ENCODE data around the gene PLCD3.

PLCD3 gene

GRCh38 chr17:45063198-45063597 is 69.1 kb downstream of the PLCD3 start:
- Mint-ChIP-seq H3K4me1 (peaks cover 31% of the 10 kb centered on the region), H3K36me3 (ENCODE audit: low read depth) (peaks cover 32% of the 10 kb centered on the region), H3K27ac (no peak overlapping the region), H3K9me3 (no peaks in the 10 kb centered on the region), H3K4me3 (no peak overlapping the region), H3K27me3 (ENCODE audit: low read depth, poor library complexity) (no peaks in the 10 kb centered on the region)
- no peak for TF ChIP-seq CTCF (IDR thresholded peaks at IDR 0.05)
- DNase-seq: no peak

GRCh38 chr17:45061606-45062205 is 70.6 kb downstream of the PLCD3 start:
- Mint-ChIP-seq H3K4me1 (peaks cover 31% of the 10 kb centered on the region), H3K27ac (no peak overlapping the region), H3K27me3 (ENCODE audit: low read depth, poor library complexity) (no peaks in the 10 kb centered on the region), H3K36me3 (ENCODE audit: low read depth) (peaks cover 17% of the 10 kb centered on the region), H3K9me3 (no peaks in the 10 kb centered on the region), H3K4me3 (peak overlapping the region; percentile 98)
- DNase-seq: no peak
- TF ChIP-seq CTCF (IDR thresholded peaks at IDR 0.05): no peak

GRCh38 chr17:45060797-45061605 is 71.3 kb downstream of the PLCD3 start, which contains the start of gene NMT1:
TSS of gene NMT1 (plus strand) at chr17:45061317. CDS start at chr17:45061330, 13 bp downstream.
- Mint-ChIP-seq H3K36me3 (ENCODE audit: low read depth) (peaks cover 17% of the 10 kb centered on the region), H3K4me3 (peak within 1 kb of the TSS; percentile 98), H3K9me3 (no peaks in the 10 kb centered on the region), H3K4me1 (peaks cover 31% of the 10 kb centered on the region), H3K27ac (peak within 1 kb of the TSS; percentile 99), H3K27me3 (ENCODE audit: low read depth, poor library complexity) (no peaks in the 10 kb centered on the region)
- no peak for TF ChIP-seq CTCF (IDR thresholded peaks at IDR 0.05)
- DNase-seq: peak; percentile 95

DNA sequence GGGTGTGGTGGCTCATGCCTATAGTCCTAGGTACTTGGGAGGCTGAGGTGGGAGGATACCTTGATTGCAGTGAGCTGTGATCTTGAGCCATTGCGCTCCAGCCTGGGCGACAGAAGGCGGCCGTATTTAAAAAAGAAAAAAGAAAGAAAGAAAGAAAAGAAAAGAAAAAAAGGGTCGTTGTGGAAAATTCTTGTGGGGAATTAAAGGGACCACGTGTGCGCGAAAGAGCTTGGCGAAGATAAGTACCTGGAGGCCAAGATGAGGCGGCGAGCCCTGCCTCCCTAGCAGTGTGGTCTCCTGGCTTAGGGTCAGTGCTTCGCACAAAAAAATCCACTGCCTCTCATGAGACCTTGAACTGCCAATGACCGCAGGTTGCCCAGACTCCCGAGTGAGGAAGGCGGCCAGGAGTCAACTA is 71.9 kb downstream of the PLCD3 start:
- Mint-ChIP-seq H3K27ac (peak overlapping the region; percentile 99), H3K9me3 (no peaks in the 10 kb centered on the region), H3K36me3 (ENCODE audit: low read depth) (peaks cover 17% of the 10 kb centered on the region), H3K4me1 (peaks cover 31% of the 10 kb centered on the region), H3K27me3 (ENCODE audit: low read depth, poor library complexity) (no peaks in the 10 kb centered on the region), H3K4me3 (peak overlapping the region; percentile 98)
- DNase-seq: no peak
- TF ChIP-seq CTCF (IDR thresholded peaks at IDR 0.05): no peak

Measured in nephron progenitor cell (in vitro differentiated cells).